ENCODE measurements around the gene SORCS1. TPM values are rescaled to one million over a fixed set of nuclear protein-coding genes. Genes with fewer than 3 reads are reported as not detected.

Gene SORCS1
- polyA plus RNA-seq, 1 of the 3 experiments (the other 2 are of a cell fraction): 0.66 TPM

DNA sequence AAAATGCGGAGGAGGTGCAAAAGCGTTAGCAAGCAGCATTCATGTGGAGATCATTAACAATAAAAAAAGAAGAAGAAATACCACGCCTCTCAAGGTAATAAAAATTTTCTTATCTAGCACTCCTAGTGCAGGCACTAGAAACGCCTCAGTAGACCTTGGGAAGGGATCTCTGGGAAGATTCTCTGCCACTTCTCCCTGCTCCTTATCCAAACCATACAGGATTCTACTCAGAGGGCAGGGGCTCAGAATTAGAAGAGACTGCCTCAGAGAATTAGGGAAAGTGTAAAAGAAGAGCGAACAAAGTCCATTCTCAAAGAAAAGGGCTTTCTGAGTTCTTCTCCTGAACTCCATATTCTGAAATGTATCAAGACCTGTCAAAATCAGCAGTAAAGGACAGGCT is 413.4 kb downstream of the SORCS1 start:
- Histone ChIP-seq H3K79me2 (ENCODE audit: insufficient read depth) (no peaks in the 10 kb centered on the region), H3K27me3 (ENCODE audit: insufficient read depth) (no peaks in the 10 kb centered on the region), H3K27ac (ENCODE audit: low read depth in 2 of 2, low read length in 1 of 2) (no peak overlapping the region), H3K4me3 (ENCODE audit: low read depth in 2 of 2, low read length in 1 of 2) (no peak overlapping the region), H3K36me3 (replicated peaks in 1 of 2; ENCODE audit: control insufficient read depth in 1 of 2, insufficient read depth in 2 of 2, low read length in 1 of 2) (no peaks in the 10 kb centered on the region), H3K4me1 (ENCODE audit: control insufficient read depth in 1 of 2, insufficient read depth in 2 of 2, low read depth in 1 of 2, low read length in 1 of 2) (peaks cover 0 to 4% of the 10 kb centered on the region in 2 experiments; a peak in 2 of 4 replicates), H4K20me1 (ENCODE audit: insufficient read depth) (no peaks in the 10 kb centered on the region), H2AFZ (ENCODE audit: low read depth) (no peak overlapping the region), H3K9me2 (no peaks in the 10 kb centered on the region), H3K4me2 (no peak overlapping the region), H3K9ac (no peak overlapping the region), H3F3A (replicated peaks; ENCODE audit: insufficient read depth) (no peaks in the 10 kb centered on the region), H3K9me3 (no peaks in the 10 kb centered on the region)
- no peak for DNase-seq
- TF ChIP-seq RCOR1 (IDR thresholded peaks at IDR 0.05; ENCODE audit: low read length) (no peak), USF2 (IDR thresholded peaks at IDR 0.05; ENCODE audit: borderline replicate concordance, low read depth, low read length) (no peak), MEF2A (IDR thresholded peaks at IDR 0.05; ENCODE audit: borderline replicate concordance, low read depth) (no peak), POLR2AphosphoS5 (IDR thresholded peaks at IDR 0.05; ENCODE audit: low read depth, low read length) (no peak), YY1 (IDR thresholded peaks at IDR 0.05; ENCODE audit: low read depth) (no peak), ELF1 (IDR thresholded peaks at IDR 0.05) (no peak), CHD2 (IDR thresholded peaks at IDR 0.05; ENCODE audit: low read length, partially characterized antibody) (no peak)
- TF ChIP-seq, protein P1, sequence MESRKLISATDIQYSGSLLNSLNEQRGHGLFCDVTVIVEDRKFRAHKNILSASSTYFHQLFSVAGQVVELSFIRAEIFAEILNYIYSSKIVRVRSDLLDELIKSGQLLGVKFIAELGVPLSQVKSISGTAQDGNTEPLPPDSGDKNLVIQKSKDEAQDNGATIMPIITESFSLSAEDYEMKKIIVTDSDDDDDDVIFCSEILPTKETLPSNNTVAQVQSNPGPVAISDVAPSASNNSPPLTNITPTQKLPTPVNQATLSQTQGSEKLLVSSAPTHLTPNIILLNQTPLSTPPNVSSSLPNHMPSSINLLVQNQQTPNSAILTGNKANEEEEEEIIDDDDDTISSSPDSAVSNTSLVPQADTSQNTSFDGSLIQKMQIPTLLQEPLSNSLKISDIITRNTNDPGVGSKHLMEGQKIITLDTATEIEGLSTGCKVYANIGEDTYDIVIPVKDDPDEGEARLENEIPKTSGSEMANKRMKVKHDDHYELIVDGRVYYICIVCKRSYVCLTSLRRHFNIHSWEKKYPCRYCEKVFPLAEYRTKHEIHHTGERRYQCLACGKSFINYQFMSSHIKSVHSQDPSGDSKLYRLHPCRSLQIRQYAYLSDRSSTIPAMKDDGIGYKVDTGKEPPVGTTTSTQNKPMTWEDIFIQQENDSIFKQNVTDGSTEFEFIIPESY (IDR thresholded peaks at IDR 0.05; ENCODE audit: borderline replicate concordance, low read depth): no peak
- TF ChIP-seq, protein P2, sequence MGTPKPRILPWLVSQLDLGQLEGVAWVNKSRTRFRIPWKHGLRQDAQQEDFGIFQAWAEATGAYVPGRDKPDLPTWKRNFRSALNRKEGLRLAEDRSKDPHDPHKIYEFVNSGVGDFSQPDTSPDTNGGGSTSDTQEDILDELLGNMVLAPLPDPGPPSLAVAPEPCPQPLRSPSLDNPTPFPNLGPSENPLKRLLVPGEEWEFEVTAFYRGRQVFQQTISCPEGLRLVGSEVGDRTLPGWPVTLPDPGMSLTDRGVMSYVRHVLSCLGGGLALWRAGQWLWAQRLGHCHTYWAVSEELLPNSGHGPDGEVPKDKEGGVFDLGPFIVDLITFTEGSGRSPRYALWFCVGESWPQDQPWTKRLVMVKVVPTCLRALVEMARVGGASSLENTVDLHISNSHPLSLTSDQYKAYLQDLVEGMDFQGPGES (IDR thresholded peaks at IDR 0.05; ENCODE audit: low read depth, low read length): no peak
- 61% methylated on average over 5 of the region's 5 CpGs for WGBS (ENCODE audit: low lambda C conversion rate)
- ChIA-PET CTCF (no interaction called here), POLR2A (no interaction called here)

GRCh38 chr10:106746868-106747267 is 417.6 kb downstream of the SORCS1 start:
- Histone ChIP-seq H3K4me3 (ENCODE audit: low read depth in 2 of 2, low read length in 1 of 2) (no peak overlapping the region), H3K9me2 (no peaks in the 10 kb centered on the region), H3K9me3 (no peaks in the 10 kb centered on the region), H3F3A (replicated peaks; ENCODE audit: insufficient read depth) (no peaks in the 10 kb centered on the region), H3K27me3 (ENCODE audit: insufficient read depth) (no peaks in the 10 kb centered on the region), H2AFZ (ENCODE audit: low read depth) (no peak overlapping the region), H3K36me3 (replicated peaks in 1 of 2; ENCODE audit: control insufficient read depth in 1 of 2, insufficient read depth in 2 of 2, low read length in 1 of 2) (no peaks in the 10 kb centered on the region), H4K20me1 (ENCODE audit: insufficient read depth) (no peaks in the 10 kb centered on the region), H3K4me2 (no peak overlapping the region), H3K27ac (ENCODE audit: low read depth in 2 of 2, low read length in 1 of 2) (peak overlapping the region in 1 of 2 experiments; percentile 67; a peak in 2 of 4 replicates), H3K4me1 (ENCODE audit: control insufficient read depth in 1 of 2, insufficient read depth in 2 of 2, low read depth in 1 of 2, low read length in 1 of 2) (peaks cover 0 to 4% of the 10 kb centered on the region in 2 experiments; a peak in 2 of 4 replicates), H3K79me2 (ENCODE audit: insufficient read depth) (no peaks in the 10 kb centered on the region), H3K9ac (no peak overlapping the region)
- no peak for DNase-seq
- ChIA-PET POLR2A (no interaction called here), CTCF (interaction anchor here (1.0 to 1.9 kb wide), 2 partner anchors 17 to 38 kb away, joined by 3 to 5 read pairs; no protein-coding TSS in a partner anchor)
- TF ChIP-seq SIN3A (IDR thresholded peaks at IDR 0.05; ENCODE audit: borderline replicate concordance, low read depth, low read length): no peak
- TF ChIP-seq RCOR1 (IDR thresholded peaks at IDR 0.05; ENCODE audit: low read length): peak; percentile 11; the same call in 1 of the 2 replicates
- peak in 1 of 2 experiments; percentile 60; a peak in 1 of 4 replicates for TF ChIP-seq EP300 (IDR thresholded peaks at IDR 0.05; ENCODE audit: borderline replicate concordance in 1 of 2, low read depth in 1 of 2, low read length in 1 of 2)
- TF ChIP-seq CHD2 (IDR thresholded peaks at IDR 0.05; ENCODE audit: low read length, partially characterized antibody): no peak
- 7% methylated on average over 1 of the region's 1 CpG for WGBS (ENCODE audit: low lambda C conversion rate)
